Stimulated activated naive B cell treated with anti-CD40 and anti-IgM and Interleukin-4, amounts not matched to agents 10 μg/mL and 1 μg/mL and 100 μg/mL, for 72 hours (primary cell): ENCODE measurements around the gene KRTAP12-1.

Experiments
- ATAC-seq, 2 donors: fragments of 150-1000 bp; cut with Tn5 transposase; replicated peaks; 2 replicates each; pipeline ENCODE4 v1.10.0; 2021; ENCODE audit warnings: moderate library complexity in 1 of 2
- DNase-seq: peaks from one replicate; pipeline ENCODE4 v3.0.0; 2021
- H3K27ac Mint-ChIP-seq: one replicate; pipeline ENCODE4 v1.8.0; 2022; ENCODE audit warnings: mild to moderate bottlenecking, mixed read lengths
- H3K27me3 Mint-ChIP-seq, 2 donors: one replicate each; pipeline ENCODE4 v1.8.0; 2022; ENCODE audit warnings: mixed read lengths in 2 of 2
- H3K36me3 Mint-ChIP-seq, 2 donors: one replicate each; pipeline ENCODE4 v1.8.0; 2022; ENCODE audit warnings: mixed read lengths in 2 of 2, mild to moderate bottlenecking in 1 of 2
- H3K4me1 Mint-ChIP-seq, 2 donors: one replicate each; pipeline ENCODE4 v1.8.0; 2022; ENCODE audit warnings: mixed read lengths in 2 of 2, mild to moderate bottlenecking in 1 of 2
- H3K4me3 Mint-ChIP-seq, 2 donors: one replicate each; pipeline ENCODE4 v1.8.0; 2022; ENCODE audit warnings: mild to moderate bottlenecking in 2 of 2, mixed read lengths in 2 of 2, moderate library complexity in 1 of 2
- H3K9me3 Mint-ChIP-seq, 2 donors: one replicate each; pipeline ENCODE4 v1.8.0; 2022; ENCODE audit warnings: mixed read lengths in 2 of 2, mild to moderate bottlenecking in 1 of 2

KRTAP12-1 gene

GRCh38 chr21:44706706-44707581 lies 25.0 kb upstream of the KRTAP12-1 start:
- Mint-ChIP-seq H3K9me3 (peaks cover 11 to 12% of the 10 kb centered on the region in 2 donors), H3K4me3 (peak overlapping the region in 1 of 2 donors; percentile 37), H3K27ac (peak overlapping the region; percentile 65), H3K27me3 (peaks cover 79 to 99% of the 10 kb centered on the region in 2 donors), H3K36me3 (peaks cover 10% of the 10 kb centered on the region in 2 donors), H3K4me1 (peaks cover 3 to 30% of the 10 kb centered on the region in 2 donors)
- ATAC-seq (no peak), DNase-seq (no peak)

GRCh38 chr21:44706026-44706705 lies 24.2 kb upstream of the KRTAP12-1 start:
- H3K4me1 Mint-ChIP-seq, result peaks cover 3 to 25% of the 10 kb centered on the region in 2 donors
- peak overlapping the region in 1 of 2 donors; percentile 34 for H3K4me3 Mint-ChIP-seq
- no peak for ATAC-seq
- H3K36me3 Mint-ChIP-seq, result peaks cover 10% of the 10 kb centered on the region in 2 donors
- DNase-seq, result no peak
- H3K27ac Mint-ChIP-seq, result peak overlapping the region; percentile 9
- H3K9me3 Mint-ChIP-seq, result peaks cover 11 to 12% of the 10 kb centered on the region in 2 donors
- H3K27me3 Mint-ChIP-seq, result peaks cover 77 to 99% of the 10 kb centered on the region in 2 donors

GRCh38 chr21:44704636-44705001 lies 22.7 kb upstream of the KRTAP12-1 start:
- Mint-ChIP-seq H3K9me3 (peaks cover 11 to 12% of the 10 kb centered on the region in 2 donors), H3K4me1 (peaks cover 3 to 12% of the 10 kb centered on the region in 2 donors), H3K27ac (no peak overlapping the region), H3K36me3 (peaks cover 10% of the 10 kb centered on the region in 2 donors), H3K27me3 (peaks cover 83 to 97% of the 10 kb centered on the region in 2 donors), H3K4me3 (no peak overlapping the region)
- DNase-seq (no peak), ATAC-seq (no peak)

GRCh38 chr21:44703731-44704635 lies 22.0 kb upstream of the KRTAP12-1 start:
- H3K4me3 Mint-ChIP-seq, result no peak overlapping the region
- peaks cover 82 to 95% of the 10 kb centered on the region in 2 donors for H3K27me3 Mint-ChIP-seq
- no peak overlapping the region for H3K27ac Mint-ChIP-seq
- peaks cover 11 to 12% of the 10 kb centered on the region in 2 donors for H3K9me3 Mint-ChIP-seq
- ATAC-seq, result no peak
- H3K36me3 Mint-ChIP-seq, result peaks cover 10% of the 10 kb centered on the region in 2 donors
- DNase-seq, result no peak
- peaks cover 0 to 6% of the 10 kb centered on the region in 2 donors for H3K4me1 Mint-ChIP-seq

GRCh38 chr21:44702973-44703730 lies 21.2 kb upstream of the KRTAP12-1 start:
- Mint-ChIP-seq H3K4me1 (no peaks in the 10 kb centered on the region), H3K4me3 (no peak overlapping the region), H3K36me3 (peaks cover 10% of the 10 kb centered on the region in 2 donors), H3K9me3 (peaks cover 11 to 12% of the 10 kb centered on the region in 2 donors), H3K27me3 (peaks cover 81 to 94% of the 10 kb centered on the region in 2 donors), H3K27ac (no peak overlapping the region)
- no peak for ATAC-seq
- DNase-seq, result no peak

- Mint-ChIP-seq H3K4me1 (no peaks in the 10 kb centered on the region), H3K27me3 (peaks cover 81 to 94% of the 10 kb centered on the region in 2 donors), H3K27ac (no peak overlapping the region), H3K36me3 (peaks cover 10% of the 10 kb centered on the region in 2 donors), H3K9me3 (peaks cover 11 to 12% of the 10 kb centered on the region in 2 donors), H3K4me3 (no peak overlapping the region)
- ATAC-seq (no peak), DNase-seq (no peak)
These were observed 20.4 kb upstream of the KRTAP12-1 start for GRCh38 chr21:44702111-44702972.

GRCh38 chr21:44701541-44701940 lies 19.6 kb upstream of the KRTAP12-1 start:
- Mint-ChIP-seq H3K27me3 (peaks cover 87 to 94% of the 10 kb centered on the region in 2 donors), H3K36me3 (peaks cover 10% of the 10 kb centered on the region in 2 donors), H3K27ac (no peak overlapping the region), H3K4me1 (no peaks in the 10 kb centered on the region), H3K4me3 (no peak overlapping the region), H3K9me3 (peaks cover 11 to 12% of the 10 kb centered on the region in 2 donors)
- DNase-seq, result no peak
- no peak for ATAC-seq

GRCh38 chr21:44701023-44701400 lies 19.0 kb upstream of the KRTAP12-1 start:
- Mint-ChIP-seq H3K27ac (no peak overlapping the region), H3K4me3 (no peak overlapping the region), H3K27me3 (peaks cover 87 to 94% of the 10 kb centered on the region in 2 donors), H3K9me3 (peaks cover 10 to 12% of the 10 kb centered on the region in 2 donors), H3K36me3 (peaks cover 8 to 9% of the 10 kb centered on the region in 2 donors), H3K4me1 (no peaks in the 10 kb centered on the region)
- no peak for DNase-seq
- no peak for ATAC-seq

- H3K9me3 Mint-ChIP-seq, result peaks cover 6% of the 10 kb centered on the region in 2 donors
- peaks cover 3 to 4% of the 10 kb centered on the region in 2 donors for H3K36me3 Mint-ChIP-seq
- no peaks in the 10 kb centered on the region for H3K4me1 Mint-ChIP-seq
- peaks cover 85 to 95% of the 10 kb centered on the region in 2 donors for H3K27me3 Mint-ChIP-seq
- H3K27ac Mint-ChIP-seq, result no peak overlapping the region
- H3K4me3 Mint-ChIP-seq, result no peak overlapping the region
- no peak for ATAC-seq
- DNase-seq, result no peak
These were observed 18.4 kb upstream of the KRTAP12-1 start for GRCh38 chr21:44700101-44701022.

GRCh38 chr21:44699502-44700001 lies 17.6 kb upstream of the KRTAP12-1 start:
- DNase-seq, result no peak
- H3K27me3 Mint-ChIP-seq, result peaks cover 78 to 92% of the 10 kb centered on the region in 2 donors
- ATAC-seq, result no peak

GRCh38 chr21:44697811-44698734 lies 16.1 kb upstream of the KRTAP12-1 start:
- Mint-ChIP-seq H3K27me3 (peaks cover 66 to 77% of the 10 kb centered on the region in 2 donors), H3K27ac (no peak overlapping the region), H3K4me3 (no peak overlapping the region), H3K4me1 (no peaks in the 10 kb centered on the region), H3K36me3 (no peaks in the 10 kb centered on the region), H3K9me3 (peaks cover 3 to 4% of the 10 kb centered on the region in 2 donors)
- DNase-seq (no peak), ATAC-seq (no peak)

More at GRCh38 chr21:44699502-44700001, 17.6 kb upstream of the KRTAP12-1 start:
- Mint-ChIP-seq H3K4me1 (no peaks in the 10 kb centered on the region), H3K9me3 (peaks cover 0 to 1% of the 10 kb centered on the region in 2 donors), H3K36me3 (peaks cover 0 to 3% of the 10 kb centered on the region in 2 donors), H3K27ac (no peak overlapping the region), H3K4me3 (no peak overlapping the region)
